ENCODE measurements around the gene OR51I1.

DNA sequence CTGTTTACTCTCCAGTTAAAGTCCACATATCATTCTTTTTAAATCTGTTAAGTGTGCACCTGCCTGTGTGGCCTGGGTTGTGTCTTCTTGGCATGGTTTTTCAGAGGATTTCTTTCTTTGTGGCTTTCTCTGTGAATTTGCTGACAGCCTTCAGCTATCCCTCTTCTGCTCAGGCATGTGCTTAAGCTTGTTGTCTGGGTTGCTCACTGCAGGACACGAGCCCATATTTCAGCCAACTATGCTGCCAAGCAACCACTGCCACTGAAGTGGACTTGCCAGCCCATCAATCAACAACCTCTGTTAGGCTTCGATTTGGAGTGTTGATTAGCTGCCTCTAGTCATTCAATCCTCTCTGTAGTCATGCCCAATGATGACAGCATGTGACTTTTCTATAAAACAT is 26.2 kb upstream of the OR51I1 start:
- TF ChIP-seq REST (IDR thresholded peaks at IDR 0.05; ENCODE audit: borderline replicate concordance), result no peak
- no peak for TF ChIP-seq CTCF (IDR thresholded peaks at IDR 0.05; ENCODE audit: poor library complexity, severe bottlenecking)
- TF ChIP-seq POLR2AphosphoS5 (IDR thresholded peaks at IDR 0.05), result no peak
- no peak for TF ChIP-seq EP300 (conservative IDR thresholded peaks at IDR 0.05; ENCODE audit: poor library complexity, severe bottlenecking)
- TF ChIP-seq EZH2 (IDR thresholded peaks at IDR 0.05; ENCODE audit: borderline replicate concordance, insufficient read depth, low read length, poor library complexity, severe bottlenecking), result no peak
- no peak for TF ChIP-seq RAD21 (conservative IDR thresholded peaks at IDR 0.05)
- TF ChIP-seq SMC3 (conservative IDR thresholded peaks at IDR 0.05; ENCODE audit: poor library complexity), result no peak
- no peak for TF ChIP-seq TAF1 (IDR thresholded peaks at IDR 0.05; ENCODE audit: low read depth)

All from neural cell (in vitro differentiated cells).